Subcutaneous abdominal adipose tissue (tissue), 5 donors: ENCODE results near the gene PIGP.
"Not testable (repeated sequence)": the region's sequence is repeated elsewhere in the genome, so short reads cannot be mapped to it uniquely, and the experiment has no call there.

Experiments
- H3K27ac ChIP-seq: one replicate; pipeline ENCODE4 v1.7.0; 2013; ENCODE audit warnings: low read depth, mild to moderate bottlenecking, inconsistent platforms, low read length, moderate library complexity
- H3K27me3 ChIP-seq, 5 donors: one replicate each; pipeline ENCODE4 v1.7.0; 2013; ENCODE audit warnings: low read length in 5 of 5, inconsistent platforms in 1 of 5; ENCODE audit not compliant: control insufficient read depth in 5 of 5, insufficient read depth in 4 of 5
- H3K36me3 ChIP-seq, 5 donors: one replicate each; pipeline ENCODE4 v1.7.0; 2013; ENCODE audit warnings: low read length in 5 of 5; ENCODE audit not compliant: control insufficient read depth in 5 of 5, insufficient read depth in 5 of 5
- H3K4me1 ChIP-seq, 5 donors: one replicate each; pipeline ENCODE4 v1.7.0; 2013; ENCODE audit warnings: low read length in 5 of 5, mild to moderate bottlenecking in 3 of 5, moderate library complexity in 1 of 5; ENCODE audit not compliant: control insufficient read depth in 5 of 5, insufficient read depth in 5 of 5
- H3K4me3 ChIP-seq, 5 donors: one replicate each; pipeline ENCODE4 v1.7.0; 2013; ENCODE audit warnings: low read length in 5 of 5, low read depth in 1 of 5
- H3K9ac ChIP-seq, 5 donors: one replicate each; pipeline ENCODE4 v1.7.0; 2013; ENCODE audit warnings: low read length in 5 of 5, mild to moderate bottlenecking in 4 of 5, moderate library complexity in 3 of 5
- H3K9me3 ChIP-seq, 5 donors: one replicate each; pipeline ENCODE4 v1.7.0; 2013; ENCODE audit warnings: low read length in 5 of 5; ENCODE audit not compliant: control insufficient read depth in 5 of 5
- donor health status: healthy.
- donor health status: healthy.
- donor health status: healthy.
- donor health status: healthy.
- donor health status: healthy.

PIGP gene

DNA sequence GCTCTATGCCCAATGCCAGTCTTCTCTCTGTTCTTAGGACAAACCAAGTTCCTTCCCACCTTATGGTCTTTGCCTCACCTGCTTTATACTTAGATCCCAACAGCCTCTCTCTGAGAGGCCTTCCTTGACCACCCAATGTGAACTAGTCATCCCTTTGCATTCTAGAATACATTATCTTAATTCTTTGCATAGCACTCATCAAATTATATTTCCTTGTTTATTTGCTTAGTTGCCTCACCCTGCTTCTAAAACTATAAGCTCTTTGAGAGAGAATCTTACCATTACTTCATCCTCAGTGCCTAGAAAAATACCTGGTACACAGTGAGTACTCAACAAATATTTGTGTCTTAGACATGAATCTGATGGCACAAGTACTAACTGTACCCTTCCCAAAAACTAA is 8.0 kb downstream of the PIGP start:
- no peak overlapping the region for H3K27ac ChIP-seq
- no peaks in the 10 kb centered on the region for H3K9me3 ChIP-seq
- peaks cover 6 to 23% (median 12%) of the 10 kb centered on the region in 5 donors for H3K36me3 ChIP-seq
- peaks cover 9 to 32% (median 24%) of the 10 kb centered on the region in 5 donors for H3K4me1 ChIP-seq
- H3K9ac ChIP-seq, result no peak overlapping the region
- no peak overlapping the region for H3K4me3 ChIP-seq
- H3K27me3 ChIP-seq, result no peaks in the 10 kb centered on the region

DNA sequence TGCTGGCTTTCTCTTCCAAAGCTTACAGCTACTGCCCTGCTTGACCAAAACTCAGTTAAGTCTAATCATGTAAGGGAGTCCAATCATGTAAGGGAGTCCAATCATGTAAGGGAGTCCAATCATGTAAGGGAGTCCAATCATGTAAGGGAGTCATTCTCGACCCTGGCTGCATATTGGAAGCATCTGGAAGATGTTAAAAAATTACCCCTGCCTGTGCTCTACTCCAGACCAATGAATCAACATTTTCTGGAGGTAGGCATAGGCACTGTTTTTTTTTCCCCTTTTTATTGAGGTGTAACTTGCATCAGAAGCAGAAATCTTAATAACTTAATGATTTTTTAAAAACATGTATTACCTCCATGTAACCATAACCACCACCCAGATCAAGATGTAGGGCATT is 9.4 kb downstream of the PIGP start:
- no peak overlapping the region for H3K4me3 ChIP-seq
- no peak overlapping the region for H3K9ac ChIP-seq
- no peaks in the 10 kb centered on the region for H3K9me3 ChIP-seq
- H3K4me1 ChIP-seq, result peaks cover 9 to 32% (median 25%) of the 10 kb centered on the region in 5 donors
- peaks cover 6 to 16% (median 6%) of the 10 kb centered on the region in 5 donors for H3K36me3 ChIP-seq
- H3K27me3 ChIP-seq, result no peaks in the 10 kb centered on the region
- no peak overlapping the region for H3K27ac ChIP-seq

GRCh38 chr21:37062593-37062935 is 10.3 kb downstream of the PIGP start:
- H3K4me1 ChIP-seq, result peaks cover 9 to 37% (median 25%) of the 10 kb centered on the region in 5 donors
- H3K27ac ChIP-seq, result peak overlapping the region; percentile 55
- H3K36me3 ChIP-seq, result peaks cover 5 to 16% (median 6%) of the 10 kb centered on the region in 5 donors
- no peaks in the 10 kb centered on the region for H3K27me3 ChIP-seq
- no peaks in the 10 kb centered on the region for H3K9me3 ChIP-seq
- H3K9ac ChIP-seq, result no peak overlapping the region
- H3K4me3 ChIP-seq, result no peak overlapping the region

DNA sequence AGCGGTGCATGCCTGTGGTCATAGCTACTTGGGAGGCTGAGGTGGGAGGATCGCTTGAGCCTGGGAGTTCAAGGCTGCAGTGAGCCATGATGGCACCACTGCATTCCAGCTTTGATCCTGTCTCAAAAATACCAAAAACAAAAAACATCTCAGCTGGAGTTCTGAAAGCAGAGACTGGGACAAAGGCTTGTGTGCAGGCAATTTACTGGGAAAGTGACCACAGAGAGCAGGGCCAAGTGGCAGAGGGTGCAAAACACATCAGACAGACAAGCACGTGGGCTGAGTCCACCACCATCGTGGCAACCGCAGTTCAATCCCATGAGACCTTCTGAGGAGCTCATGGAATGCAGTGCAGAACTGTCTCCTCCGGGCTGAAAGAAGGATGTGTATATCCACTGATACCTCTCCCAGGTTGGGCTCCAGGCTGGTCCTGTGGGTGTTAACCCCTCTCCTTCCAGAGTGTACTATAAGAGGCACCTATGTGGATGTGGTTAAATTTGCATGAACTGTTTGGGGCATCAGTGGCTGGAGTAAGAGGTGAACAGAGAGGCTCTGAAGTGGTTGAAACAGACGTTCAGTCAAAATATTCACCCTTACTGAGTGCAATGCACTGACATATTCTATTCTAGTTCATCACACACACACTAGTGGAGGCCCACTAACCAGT is 10.8 kb downstream of the PIGP start:
- H3K4me1 ChIP-seq, result peaks cover 9 to 37% (median 25%) of the 10 kb centered on the region in 5 donors
- peak overlapping the region in 1 of 5 donors; percentile 12 for H3K4me3 ChIP-seq

DNA sequence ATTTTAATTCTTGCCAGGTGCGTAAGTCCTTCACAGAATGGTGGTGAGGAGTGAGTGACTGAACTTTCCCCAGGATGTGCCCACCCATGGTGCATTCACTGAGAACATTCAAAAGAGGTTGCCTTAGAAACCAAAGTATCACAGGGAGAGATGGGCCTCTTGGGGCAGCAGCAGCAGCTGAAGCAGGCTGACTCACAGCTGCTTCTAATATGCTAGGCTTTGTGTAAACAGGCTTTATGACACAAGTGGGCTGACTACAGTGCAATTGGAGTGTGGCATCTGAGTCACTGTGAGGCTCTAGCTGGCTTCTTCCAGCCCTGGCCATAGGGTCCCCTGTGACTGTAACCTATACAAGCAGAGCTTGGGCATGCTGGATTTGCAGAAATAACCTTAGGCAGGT is 12.6 kb downstream of the PIGP start:
- Histone ChIP-seq H3K4me3 (no peak overlapping the region), H3K4me1 (peaks cover 9 to 37% (median 25%) of the 10 kb centered on the region in 5 donors), H3K27me3 (no peaks in the 10 kb centered on the region), H3K36me3 (peaks cover 0 to 5% (median 3%) of the 10 kb centered on the region in 5 donors), H3K27ac (peak overlapping the region; percentile 88), H3K9me3 (no peaks in the 10 kb centered on the region), H3K9ac (no peak overlapping the region)

More for the DNA sequence above, 10.8 kb downstream of the PIGP start:
- Histone ChIP-seq H3K27me3 (no peaks in the 10 kb centered on the region), H3K9me3 (no peaks in the 10 kb centered on the region), H3K9ac (no peak overlapping the region), H3K27ac (peak overlapping the region; percentile 88), H3K36me3 (peaks cover 5 to 14% (median 6%) of the 10 kb centered on the region in 5 donors)

DNA sequence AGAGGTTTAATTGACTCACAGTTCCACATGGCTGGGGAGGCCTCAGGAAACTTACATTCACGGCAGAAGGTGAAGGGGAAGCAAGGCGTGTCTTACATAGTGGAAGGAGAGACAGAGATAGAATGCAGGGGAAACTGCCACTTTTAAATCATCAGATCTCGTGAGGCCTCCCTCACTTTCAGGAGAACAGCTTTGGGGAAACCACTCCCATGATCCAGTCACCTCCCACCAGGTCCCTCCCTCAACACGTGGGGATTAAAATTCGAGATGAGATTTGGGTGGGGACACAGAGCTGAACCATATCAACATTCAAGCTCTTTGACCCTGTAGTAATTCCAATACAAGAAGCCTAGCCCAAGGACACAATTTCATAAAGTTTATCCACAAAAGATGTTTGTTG is 13.7 kb downstream of the PIGP start:
- H3K9me3 ChIP-seq, result no peaks in the 10 kb centered on the region
- no peak overlapping the region for H3K4me3 ChIP-seq
- no peak overlapping the region for H3K27ac ChIP-seq
- H3K9ac ChIP-seq, result no peak overlapping the region
- no peaks in the 10 kb centered on the region for H3K27me3 ChIP-seq
- H3K36me3 ChIP-seq, result no peaks in the 10 kb centered on the region
- peaks cover 9 to 37% (median 25%) of the 10 kb centered on the region in 5 donors for H3K4me1 ChIP-seq

GRCh38 chr21:37058261-37058660 is 14.6 kb downstream of the PIGP start:
- no peak overlapping the region for H3K27ac ChIP-seq
- no peak overlapping the region for H3K9ac ChIP-seq
- no peak overlapping the region for H3K4me3 ChIP-seq
- no peaks in the 10 kb centered on the region for H3K27me3 ChIP-seq
- no peaks in the 10 kb centered on the region for H3K36me3 ChIP-seq
- H3K9me3 ChIP-seq, result no peaks in the 10 kb centered on the region
- peaks cover 9 to 37% (median 25%) of the 10 kb centered on the region in 5 donors for H3K4me1 ChIP-seq

DNA sequence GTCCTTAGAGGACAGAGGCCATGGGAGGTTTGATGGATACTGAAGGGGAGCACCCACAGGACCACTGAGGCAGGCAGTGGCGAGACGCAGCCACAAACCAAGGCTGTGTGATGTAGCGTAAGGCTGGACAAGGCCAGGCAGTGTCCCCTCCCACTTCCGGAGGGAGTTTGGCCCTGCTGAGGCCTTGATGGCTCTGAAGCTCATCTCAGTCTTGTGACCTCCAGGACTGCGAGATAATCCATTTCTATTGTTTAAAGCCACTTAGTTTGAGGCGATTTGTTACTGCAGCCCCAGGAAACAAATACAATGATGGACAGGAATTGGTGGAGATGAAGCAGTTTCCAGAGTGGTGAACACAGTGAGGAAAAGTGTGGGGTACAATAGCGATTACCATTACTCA is 15.3 kb downstream of the PIGP start:
- Histone ChIP-seq H3K27me3 (no peaks in the 10 kb centered on the region), H3K9me3 (no peaks in the 10 kb centered on the region), H3K4me3 (no peak overlapping the region), H3K9ac (no peak overlapping the region), H3K36me3 (no peaks in the 10 kb centered on the region), H3K27ac (no peak overlapping the region), H3K4me1 (peaks cover 9 to 37% (median 25%) of the 10 kb centered on the region in 5 donors)

DNA sequence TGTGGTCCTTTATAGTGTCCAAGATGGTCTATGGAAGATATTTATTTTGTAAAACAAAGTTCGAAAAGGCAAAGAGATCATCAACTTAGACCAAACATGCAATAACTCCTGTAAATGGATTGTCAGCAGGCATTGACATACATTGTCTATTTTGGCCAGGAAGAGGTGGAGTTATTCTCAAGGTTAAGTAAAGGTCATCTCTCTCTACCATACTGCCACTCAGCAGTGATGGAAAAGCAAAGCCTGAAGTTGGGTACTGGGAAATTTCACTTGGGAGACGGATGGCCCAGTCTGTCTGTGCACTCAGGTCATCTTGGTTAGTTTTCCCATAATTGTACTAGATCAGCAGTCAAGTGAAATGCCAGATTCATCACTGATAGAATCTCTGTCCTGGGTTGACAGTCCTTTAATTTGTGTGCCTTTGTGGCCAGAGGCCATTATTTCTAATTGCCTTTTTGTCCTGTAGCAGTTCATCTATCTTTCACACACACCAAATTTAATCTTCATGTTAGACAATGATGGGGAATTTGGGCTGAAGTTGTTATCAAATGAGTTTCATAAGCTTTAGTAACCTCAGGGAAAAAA is 17.5 kb downstream of the PIGP start:
- H3K4me1 ChIP-seq, result peaks cover 0 to 14% (median 6%) of the 10 kb centered on the region in 5 donors
- H3K36me3 ChIP-seq, result no peaks in the 10 kb centered on the region
- no peak overlapping the region for H3K9ac ChIP-seq
- H3K27me3 ChIP-seq, result no peaks in the 10 kb centered on the region
- no peak overlapping the region for H3K4me3 ChIP-seq
- no peaks in the 10 kb centered on the region for H3K9me3 ChIP-seq
- H3K27ac ChIP-seq, result no peak overlapping the region

GRCh38 chr21:37049741-37050140 is 23.1 kb downstream of the PIGP start:
- H3K9me3 ChIP-seq, H3K36me3 ChIP-seq, H3K27me3 ChIP-seq, H3K4me1 ChIP-seq, H3K27ac ChIP-seq, H3K4me3 ChIP-seq, H3K9ac ChIP-seq: not testable (repeated sequence)
